Measurements from ENCODE around the gene TBC1D9B. TPM values are rescaled to one million over a fixed set of nuclear protein-coding genes. Genes with fewer than 3 reads are reported as not detected.

TBC1D9B gene
- polyA plus RNA-seq, 3 donors = 49.1 to 82.3 (median 80.3) TPM

- WGBS, 3 donors = 85 to 93% (median 85%) methylated on average over 19 of the region's 19 CpGs
- H3K27ac ChIP-seq (ENCODE audit: low read depth, low read length) = no peak overlapping the region
Measured at GRCh38 chr5:179912951-179913350, 5.3 kb upstream of the TBC1D9B start.

GRCh38 chr5:179912386-179912785 lies 4.7 kb upstream of the TBC1D9B start:
- WGBS, 3 donors = 72 to 85% (median 73%) methylated on average over 7 of the region's 7 CpGs
- no peak overlapping the region for H3K27ac ChIP-seq (ENCODE audit: low read depth, low read length)

- no peak overlapping the region for H3K27ac ChIP-seq (ENCODE audit: low read depth, low read length)
- WGBS, 3 donors = 87 to 92% (median 91%) methylated on average over 6 of the region's 6 CpGs
Measured at GRCh38 chr5:179909224-179909623, 1.5 kb upstream of the TBC1D9B start.

GRCh38 chr5:179908528-179908927 lies 831 bp upstream of the TBC1D9B start:
- WGBS, 3 donors = 77 to 84% (median 84%) methylated on average over 16 of the region's 16 CpGs
- no peak overlapping the region for H3K27ac ChIP-seq (ENCODE audit: low read depth, low read length)

GRCh38 chr5:179906795-179907555 lies 722 bp downstream of the TBC1D9B start:
- WGBS, 3 donors = 2 to 17% (median 12%) methylated on average over 34 to 50 of the region's 50 CpGs
- H3K27ac ChIP-seq (ENCODE audit: low read depth, low read length) = no peak overlapping the region

GRCh38 chr5:179906294-179906794 lies 1.4 kb downstream of the TBC1D9B start:
- 73 to 88% (median 76%) methylated on average over 24 of the region's 24 CpGs for WGBS, 3 donors

GRCh38 chr5:179905161-179905560 lies 2.5 kb downstream of the TBC1D9B start:
- WGBS, 3 donors = 69 to 88% (median 75%) methylated on average over 8 of the region's 8 CpGs
- H3K27ac ChIP-seq (ENCODE audit: low read depth, low read length) = no peak overlapping the region

More at GRCh38 chr5:179906294-179906794, 1.4 kb downstream of the TBC1D9B start:
- H3K27ac ChIP-seq (ENCODE audit: low read depth, low read length) = no peak overlapping the region

- H3K27ac ChIP-seq (ENCODE audit: low read depth, low read length) = no peak overlapping the region
- WGBS, 3 donors = 92 to 95% (median 93%) methylated on average over 24 to 25 of the region's 25 CpGs
Measured at GRCh38 chr5:179904463-179905160, 3.1 kb downstream of the TBC1D9B start.

GRCh38 chr5:179902763-179903158 lies 4.9 kb downstream of the TBC1D9B start:
- no peak overlapping the region for H3K27ac ChIP-seq (ENCODE audit: low read depth, low read length)
- WGBS, 3 donors = 89 to 94% (median 90%) methylated on average over 7 of the region's 7 CpGs

GRCh38 chr5:179901915-179902762 lies 5.6 kb downstream of the TBC1D9B start:
- no peak overlapping the region for H3K27ac ChIP-seq (ENCODE audit: low read depth, low read length)
- WGBS, 3 donors = 79 to 84% (median 81%) methylated on average over 10 to 15 of the region's 15 CpGs

- 90 to 91% (median 90%) methylated on average over 6 of the region's 6 CpGs for WGBS, 3 donors
- H3K27ac ChIP-seq (ENCODE audit: low read depth, low read length) = no peak overlapping the region
Measured at GRCh38 chr5:179901462-179901861, 6.2 kb downstream of the TBC1D9B start.

- no peak overlapping the region for H3K27ac ChIP-seq (ENCODE audit: low read depth, low read length)
- WGBS, 3 donors = 26 to 81% (median 81%) methylated on average over 13 of the region's 13 CpGs
Measured at GRCh38 chr5:179900711-179901110, 7.0 kb downstream of the TBC1D9B start.

GRCh38 chr5:179900206-179900605 lies 7.5 kb downstream of the TBC1D9B start:
- H3K27ac ChIP-seq (ENCODE audit: low read depth, low read length) = no peak overlapping the region
- WGBS, 3 donors = 84 to 85% (median 85%) methylated on average over 9 of the region's 9 CpGs

GRCh38 chr5:179895861-179896260 lies 11.8 kb downstream of the TBC1D9B start:
- no peak overlapping the region for H3K27ac ChIP-seq (ENCODE audit: low read depth, low read length)
- 84 to 88% (median 85%) methylated on average over 6 of the region's 6 CpGs for WGBS, 3 donors

- 89 to 93% (median 93%) methylated on average over 21 to 26 of the region's 26 CpGs for WGBS, 3 donors
- H3K27ac ChIP-seq (ENCODE audit: low read depth, low read length) = no peak overlapping the region
Measured at GRCh38 chr5:179893958-179894895, 13.5 kb downstream of the TBC1D9B start.

GRCh38 chr5:179893076-179893957 lies 14.4 kb downstream of the TBC1D9B start:
- 93 to 94% (median 94%) methylated on average over 31 of the region's 31 CpGs for WGBS, 3 donors
- H3K27ac ChIP-seq (ENCODE audit: low read depth, low read length) = no peak overlapping the region

- 76 to 83% (median 81%) methylated on average over 5 of the region's 5 CpGs for WGBS, 3 donors
- no peak overlapping the region for H3K27ac ChIP-seq (ENCODE audit: low read depth, low read length)
Measured at GRCh38 chr5:179892255-179892654, 15.4 kb downstream of the TBC1D9B start.

Data from adipose tissue (tissue), 3 donors.